DND-41 (cell line): ENCODE data around the gene RTN1.

Experiments
- ATAC-seq: fragments of 200-7000 bp; cut with Tn5 transposase; 3 replicates; pipeline ENCODE4 v1.9.1; 2021; ENCODE audit warnings: low read depth; ENCODE audit not compliant: insufficient read depth
- DNase-seq: peaks from one replicate; pipeline ENCODE4 v3.0.0-alpha.2; 2020
- H2AFZ ChIP-seq: 2 replicates; pipeline ENCODE4 v1.6.0; 2012; ENCODE audit warnings: low read depth, low read length
- H3K27ac ChIP-seq: 2 replicates; pipeline ENCODE4 v1.5.1; 2012; ENCODE audit warnings: low read length, inconsistent platforms
- H3K27me3 ChIP-seq: fragments of 200-600 bp; sonication (generic); 2 replicates; pipeline ENCODE4 v1.6.0; 2012; ENCODE audit warnings: low read length, mild to moderate bottlenecking, inconsistent platforms; ENCODE audit not compliant: insufficient read depth, poor library complexity
- H3K36me3 ChIP-seq: 2 replicates; pipeline ENCODE4 v1.5.1; 2012; ENCODE audit warnings: low read length, inconsistent platforms; ENCODE audit not compliant: insufficient read depth
- H3K4me1 ChIP-seq: 2 replicates; pipeline ENCODE4 v1.5.1; 2012; ENCODE audit warnings: mild to moderate bottlenecking, low read length; ENCODE audit not compliant: insufficient read depth
- H3K4me2 ChIP-seq: 2 replicates; pipeline ENCODE4 v1.6.0; 2012; ENCODE audit warnings: mild to moderate bottlenecking, moderate library complexity, low read length, inconsistent platforms; ENCODE audit not compliant: insufficient read depth
- H3K4me3 ChIP-seq, 2 experiments: fragments of 200-600 bp in 1 of 2; shearing (Covaris generic) in 1 of 2; 2 replicates each; pipeline ENCODE4 v1.5.1; 2012 to 2016; ENCODE audit warnings: inconsistent platforms in 2 of 2, low read length in 2 of 2, mild to moderate bottlenecking in 2 of 2, low read depth in 1 of 2, moderate library complexity in 1 of 2
- H3K79me2 ChIP-seq: 2 replicates; pipeline ENCODE4 v1.6.0; 2012; ENCODE audit warnings: low read length, inconsistent platforms; ENCODE audit not compliant: insufficient read depth
- H3K9ac ChIP-seq: 2 replicates; pipeline ENCODE4 v1.6.0; 2012; ENCODE audit warnings: low read depth, mild to moderate bottlenecking, inconsistent platforms, low read length, moderate library complexity
- H3K9me3 ChIP-seq: 2 replicates; pipeline ENCODE4 v1.5.1; 2012; ENCODE audit warnings: low read length, moderate library complexity, mild to moderate bottlenecking, inconsistent platforms; ENCODE audit not compliant: insufficient read depth, severe bottlenecking
- H4K20me1 ChIP-seq: 2 replicates; pipeline ENCODE4 v1.6.0; 2012; ENCODE audit warnings: low read length; ENCODE audit not compliant: insufficient read depth
- EZH2 ChIP-seq: IDR thresholded peaks from 3 replicates; pipeline ENCODE4 v1.6.1; 2012; ENCODE audit warnings: borderline replicate concordance, low read depth, mild to moderate bottlenecking, moderate library complexity, low read length, inconsistent platforms; ENCODE audit not compliant: severe bottlenecking
- TF ChIP-seq, protein P1 (sequence below): IDR thresholded peaks from 2 replicates; pipeline ENCODE4 v1.5.1; 2012; ENCODE audit warnings: borderline replicate concordance, low read length, moderate library complexity, mild to moderate bottlenecking; ENCODE audit not compliant: poor library complexity, severe bottlenecking; ENCODE audit errors: extremely low read depth

The RTN1 gene

DNA sequence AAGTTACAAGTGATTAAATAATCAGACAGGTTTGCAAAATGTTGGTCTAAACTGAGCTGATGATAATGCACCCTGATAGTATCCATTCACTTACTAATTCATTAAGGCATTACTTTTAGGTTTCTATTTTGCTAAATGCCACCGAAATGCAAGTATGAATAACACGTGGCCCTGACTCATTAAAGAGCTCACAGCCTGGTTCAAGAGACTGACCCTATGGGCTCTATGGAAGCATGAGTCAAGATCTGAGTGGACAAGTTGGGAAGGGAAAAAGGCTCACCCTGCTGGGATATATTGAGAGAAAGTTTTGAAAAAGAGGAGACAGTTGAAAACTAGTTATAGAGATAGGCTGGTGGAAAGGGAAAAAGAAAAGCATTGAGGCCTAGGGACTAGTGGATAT lies 34.6 kb upstream of the RTN1 start:
- H3K9me3 ChIP-seq = no peaks in the 10 kb centered on the region
- H3K4me3 ChIP-seq = no peak overlapping the region
- H3K27me3 ChIP-seq = no peaks in the 10 kb centered on the region
- H4K20me1 ChIP-seq = no peaks in the 10 kb centered on the region
- TF ChIP-seq, protein P1, sequence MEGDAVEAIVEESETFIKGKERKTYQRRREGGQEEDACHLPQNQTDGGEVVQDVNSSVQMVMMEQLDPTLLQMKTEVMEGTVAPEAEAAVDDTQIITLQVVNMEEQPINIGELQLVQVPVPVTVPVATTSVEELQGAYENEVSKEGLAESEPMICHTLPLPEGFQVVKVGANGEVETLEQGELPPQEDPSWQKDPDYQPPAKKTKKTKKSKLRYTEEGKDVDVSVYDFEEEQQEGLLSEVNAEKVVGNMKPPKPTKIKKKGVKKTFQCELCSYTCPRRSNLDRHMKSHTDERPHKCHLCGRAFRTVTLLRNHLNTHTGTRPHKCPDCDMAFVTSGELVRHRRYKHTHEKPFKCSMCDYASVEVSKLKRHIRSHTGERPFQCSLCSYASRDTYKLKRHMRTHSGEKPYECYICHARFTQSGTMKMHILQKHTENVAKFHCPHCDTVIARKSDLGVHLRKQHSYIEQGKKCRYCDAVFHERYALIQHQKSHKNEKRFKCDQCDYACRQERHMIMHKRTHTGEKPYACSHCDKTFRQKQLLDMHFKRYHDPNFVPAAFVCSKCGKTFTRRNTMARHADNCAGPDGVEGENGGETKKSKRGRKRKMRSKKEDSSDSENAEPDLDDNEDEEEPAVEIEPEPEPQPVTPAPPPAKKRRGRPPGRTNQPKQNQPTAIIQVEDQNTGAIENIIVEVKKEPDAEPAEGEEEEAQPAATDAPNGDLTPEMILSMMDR = no peak
- TF ChIP-seq EZH2 = no peak
- H3K79me2 ChIP-seq = no peaks in the 10 kb centered on the region
- DNase-seq (no peak), ATAC-seq (no peak)
- no peaks in the 10 kb centered on the region for H3K4me1 ChIP-seq
- no peaks in the 10 kb centered on the region for H3K36me3 ChIP-seq
- H3K27ac ChIP-seq = no peak overlapping the region
- no peak overlapping the region for H3K9ac ChIP-seq
- H2AFZ ChIP-seq = no peak overlapping the region
- no peak overlapping the region for H3K4me2 ChIP-seq

DNA sequence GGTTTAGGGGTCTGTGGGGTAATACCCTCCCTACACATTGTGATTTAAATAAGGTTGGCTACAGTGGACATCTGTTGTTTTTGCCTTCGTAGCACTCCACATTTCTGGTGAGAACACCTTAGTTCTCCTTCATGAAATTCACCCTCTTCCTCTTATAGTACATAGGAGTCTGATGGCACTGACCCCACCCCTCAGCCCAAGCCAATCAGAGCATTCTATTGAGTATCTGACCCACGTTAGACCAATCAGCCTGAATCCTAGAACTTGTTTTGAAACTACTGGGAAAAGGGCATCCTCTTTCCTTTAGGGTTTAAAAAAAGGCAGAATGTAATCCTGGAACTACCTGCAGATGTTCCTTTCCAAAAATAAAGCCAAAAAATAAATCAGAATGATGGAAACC lies 33.6 kb upstream of the RTN1 start:
- Histone ChIP-seq H3K4me3 (no peak overlapping the region), H3K9me3 (no peaks in the 10 kb centered on the region), H3K27ac (no peak overlapping the region), H3K79me2 (no peaks in the 10 kb centered on the region), H3K9ac (no peak overlapping the region), H3K4me2 (no peak overlapping the region), H3K27me3 (peaks cover 2% of the 10 kb centered on the region), H3K36me3 (no peaks in the 10 kb centered on the region), H3K4me1 (no peaks in the 10 kb centered on the region), H2AFZ (no peak overlapping the region), H4K20me1 (no peaks in the 10 kb centered on the region)
- no peak for DNase-seq
- no peak for ATAC-seq
- TF ChIP-seq, protein P1 = no peak
- no peak for TF ChIP-seq EZH2

DNA sequence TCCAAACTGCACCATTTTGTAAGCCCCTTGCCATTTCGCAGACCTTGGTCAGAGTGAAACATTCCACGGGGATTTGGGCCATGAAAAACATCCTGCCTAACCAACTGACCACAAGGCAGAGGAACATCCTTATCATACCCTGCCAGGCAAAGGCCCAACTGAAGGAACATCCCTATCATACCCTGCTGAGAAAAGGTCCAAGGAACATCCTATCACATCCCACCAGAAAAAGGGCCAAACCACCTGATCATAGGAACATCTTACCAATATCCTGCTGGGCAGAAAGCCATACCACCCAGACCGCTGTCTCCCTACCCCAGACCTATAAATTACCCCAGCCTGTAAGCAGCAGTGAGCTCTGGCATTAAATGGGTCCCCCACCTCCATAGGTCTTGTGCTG lies 30.0 kb upstream of the RTN1 start:
- Histone ChIP-seq H4K20me1 (no peaks in the 10 kb centered on the region), H2AFZ (no peak overlapping the region), H3K36me3 (no peaks in the 10 kb centered on the region), H3K79me2 (no peaks in the 10 kb centered on the region), H3K27ac (no peak overlapping the region), H3K4me1 (no peaks in the 10 kb centered on the region), H3K27me3 (peaks cover 18% of the 10 kb centered on the region), H3K4me2 (no peak overlapping the region), H3K4me3 (no peak overlapping the region), H3K9ac (no peak overlapping the region), H3K9me3 (no peaks in the 10 kb centered on the region)
- DNase-seq = no peak
- no peak for ATAC-seq
- TF ChIP-seq, protein P1 = no peak

DNA sequence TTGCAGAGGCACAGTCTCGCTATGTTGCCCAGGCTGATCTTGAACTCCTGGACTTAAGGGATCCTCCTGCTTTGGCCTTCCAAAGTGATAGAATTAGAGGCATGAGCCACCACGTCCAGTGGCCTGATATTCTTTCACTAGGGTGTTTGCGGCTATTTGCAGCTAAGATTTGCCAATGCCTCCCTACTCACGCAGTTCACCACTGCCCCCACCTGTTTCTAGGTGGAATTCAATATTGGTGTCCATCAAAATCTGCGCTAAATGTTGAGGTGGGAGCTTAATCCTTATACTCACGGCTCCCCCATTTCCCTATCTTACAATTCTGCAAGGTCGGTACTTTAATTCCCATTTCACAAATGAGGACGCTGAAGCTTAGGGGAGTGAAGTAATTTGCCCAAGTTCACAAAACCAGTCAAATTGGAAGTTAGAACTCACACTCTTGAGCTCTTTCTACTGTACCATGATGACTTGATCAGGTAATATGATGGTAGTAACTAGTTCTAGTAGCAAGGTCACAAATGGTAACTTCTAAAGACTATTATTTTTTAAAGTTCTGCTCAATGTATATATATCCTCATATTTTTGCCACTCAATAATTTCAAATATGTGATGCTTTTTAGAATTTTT lies 27.3 kb upstream of the RTN1 start:
- no peaks in the 10 kb centered on the region for H4K20me1 ChIP-seq
- no peak overlapping the region for H3K4me3 ChIP-seq
- H3K36me3 ChIP-seq = no peaks in the 10 kb centered on the region
- no peak for ATAC-seq
- H3K4me2 ChIP-seq = no peak overlapping the region
- TF ChIP-seq, protein P1 = peak; percentile 44
- no peak for TF ChIP-seq EZH2
- peaks cover 18% of the 10 kb centered on the region for H3K27me3 ChIP-seq
- no peak overlapping the region for H3K27ac ChIP-seq
- H3K79me2 ChIP-seq = no peaks in the 10 kb centered on the region
- H2AFZ ChIP-seq = no peak overlapping the region
- no peak overlapping the region for H3K9ac ChIP-seq
- no peaks in the 10 kb centered on the region for H3K4me1 ChIP-seq
- no peak for DNase-seq
- no peaks in the 10 kb centered on the region for H3K9me3 ChIP-seq
